Measurements from ENCODE around the gene PTGER1.
A peak's percentile ranks its signal among the peaks of the same experiment; 100 is the strongest.

Gene PTGER1

DNA sequence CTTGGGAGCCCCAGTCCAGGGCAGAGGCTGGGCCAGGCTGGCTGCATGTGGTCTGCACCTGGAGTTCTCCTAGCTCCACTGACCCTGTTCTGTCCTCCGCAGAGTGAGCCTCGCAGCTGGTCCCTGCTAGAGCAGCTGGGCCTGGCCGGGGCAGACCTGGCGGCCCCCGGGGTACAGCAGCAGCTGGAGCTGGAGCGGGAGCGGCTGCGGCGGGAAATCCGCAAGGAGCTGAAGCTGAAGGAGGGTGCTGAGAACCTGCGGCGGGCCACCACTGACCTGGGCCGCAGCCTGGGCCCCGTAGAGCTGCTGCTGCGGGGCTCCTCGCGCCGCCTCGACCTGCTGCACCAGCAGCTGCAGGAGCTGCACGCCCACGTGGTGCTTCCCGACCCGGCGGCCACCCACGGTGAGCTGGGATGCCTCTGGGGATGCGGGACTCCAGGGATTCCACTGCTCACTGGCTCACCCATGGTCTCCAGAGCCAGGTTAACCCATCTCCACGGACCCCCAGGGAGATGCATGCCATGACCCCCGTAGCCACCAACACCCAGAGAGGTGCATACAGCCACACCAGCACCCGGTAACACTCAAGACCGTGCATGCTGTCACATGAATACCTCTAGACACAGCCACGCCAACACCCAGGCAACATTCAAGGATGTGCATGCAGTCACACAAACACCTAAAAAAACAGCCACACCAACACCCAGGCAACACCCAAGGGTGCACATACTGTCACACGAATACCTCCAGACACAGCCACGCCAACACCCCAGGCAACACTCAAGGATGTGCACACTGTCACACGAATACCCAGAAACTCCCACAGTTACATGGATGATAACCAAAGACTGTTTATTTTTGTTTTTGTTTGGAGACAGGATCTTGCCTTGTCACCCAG lies 33.9 kb downstream of the PTGER1 start:
- no peak for DNase-seq (ENCODE audit: low read depth in 2 of 2)

DNA sequence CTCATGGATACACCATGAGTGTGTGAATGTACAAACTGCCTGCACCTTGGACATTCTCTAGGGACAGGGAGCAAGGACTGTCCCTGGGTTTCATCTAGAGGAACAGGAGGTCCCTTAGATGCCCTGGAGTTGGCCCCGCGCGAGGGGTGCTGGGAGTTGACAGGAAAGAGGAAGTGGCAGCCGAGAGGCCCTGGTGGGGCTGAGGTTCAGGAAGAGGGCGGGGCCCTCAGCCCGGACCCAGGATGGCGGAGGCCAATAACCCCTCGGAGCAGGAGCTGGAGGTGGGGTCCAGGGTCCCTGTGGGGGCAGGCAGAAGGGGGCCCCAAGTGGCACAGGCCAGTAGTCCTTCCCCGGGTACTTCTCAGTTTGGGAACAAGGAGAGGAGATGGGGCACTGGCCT lies 35.1 kb downstream of the PTGER1 start:
- peak; percentile 54 to 58 for DNase-seq (ENCODE audit: low read depth in 2 of 2)

DNA sequence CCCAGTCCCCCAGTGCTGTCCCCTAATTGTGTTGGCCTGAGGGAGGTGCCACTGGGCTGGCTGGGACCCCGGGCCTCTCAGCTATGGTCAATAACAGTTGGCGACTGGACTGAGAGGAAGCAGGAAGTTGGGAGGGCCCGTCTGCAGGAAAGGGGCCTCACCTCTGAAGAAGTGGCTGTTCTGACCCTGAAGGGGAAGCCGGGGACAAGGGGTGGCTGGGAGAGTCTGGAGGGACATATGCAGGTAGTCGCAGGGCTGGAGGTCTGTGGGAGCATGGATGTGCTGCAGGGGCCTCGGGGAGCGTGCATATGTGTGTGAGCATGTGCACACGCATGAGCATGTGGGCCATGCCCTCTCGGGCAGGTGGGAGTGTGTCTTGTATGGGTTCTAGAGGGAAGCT lies 36.1 kb downstream of the PTGER1 start:
- no peak for DNase-seq (ENCODE audit: low read depth in 2 of 2)

DNA sequence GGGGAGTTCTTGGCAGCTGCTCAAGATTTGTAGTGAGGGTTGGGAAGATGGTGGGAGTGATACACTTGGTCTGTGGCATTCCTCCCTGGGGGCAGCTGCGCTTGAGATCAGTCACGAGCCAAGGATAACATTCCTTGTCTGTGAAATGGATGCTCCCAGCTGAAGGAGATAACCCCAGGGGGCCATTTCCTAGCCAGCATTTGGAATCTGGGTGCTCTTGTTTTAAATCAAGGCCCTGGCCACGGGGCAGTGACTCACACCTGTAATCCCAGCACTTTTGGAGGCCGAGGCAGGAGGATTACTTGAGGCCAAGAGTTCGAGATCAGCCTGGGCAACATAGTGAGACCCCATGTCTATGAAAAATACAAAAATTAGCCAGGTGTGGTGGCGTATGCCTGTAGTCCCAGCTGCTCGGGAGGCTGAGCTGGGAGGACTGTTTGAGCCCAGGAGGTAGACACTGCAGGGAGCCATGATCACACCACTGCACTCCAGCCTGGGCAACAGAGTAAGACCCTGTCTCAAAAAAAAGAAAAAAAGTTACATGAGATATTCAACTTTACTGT lies 37.5 kb downstream of the PTGER1 start:
- no peak for DNase-seq (ENCODE audit: low read depth in 2 of 2)

DNA sequence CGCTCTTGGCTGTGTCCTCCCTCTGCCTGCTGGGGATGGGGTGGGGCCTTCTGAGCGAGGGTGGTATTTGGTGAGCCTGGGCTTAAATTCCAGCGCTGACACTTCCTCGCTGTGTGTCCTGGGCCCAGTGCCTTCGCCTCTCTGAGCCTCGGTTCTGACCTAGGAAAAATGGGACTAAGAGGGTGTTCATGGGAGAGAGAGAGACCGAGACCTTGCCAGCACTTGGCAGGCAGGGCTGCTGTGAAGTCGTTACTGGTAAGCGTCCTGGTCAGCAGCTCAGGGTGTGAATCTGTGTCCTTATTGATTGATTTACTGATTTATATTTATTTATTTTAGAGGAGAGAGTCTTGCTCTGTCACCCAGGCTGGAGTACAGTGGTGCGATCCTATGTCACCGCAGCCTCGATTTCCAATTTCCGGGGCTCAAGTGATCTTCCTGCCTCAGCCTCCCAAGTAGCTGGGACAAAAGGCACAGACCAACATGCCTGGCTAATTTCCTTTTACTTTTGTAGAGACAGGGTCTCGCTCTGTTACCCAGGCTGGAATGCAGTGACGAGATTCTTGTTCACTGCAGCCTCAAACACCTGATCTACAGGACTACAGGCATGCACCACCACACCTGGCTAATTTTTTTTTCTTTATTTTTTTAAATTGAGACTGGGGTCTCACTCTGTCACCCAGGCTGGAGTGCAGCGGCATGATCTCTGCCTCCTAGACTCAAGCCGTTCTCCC lies 39.7 kb downstream of the PTGER1 start:
- DNase-seq (ENCODE audit: low read depth in 2 of 2), result no peak

DNA sequence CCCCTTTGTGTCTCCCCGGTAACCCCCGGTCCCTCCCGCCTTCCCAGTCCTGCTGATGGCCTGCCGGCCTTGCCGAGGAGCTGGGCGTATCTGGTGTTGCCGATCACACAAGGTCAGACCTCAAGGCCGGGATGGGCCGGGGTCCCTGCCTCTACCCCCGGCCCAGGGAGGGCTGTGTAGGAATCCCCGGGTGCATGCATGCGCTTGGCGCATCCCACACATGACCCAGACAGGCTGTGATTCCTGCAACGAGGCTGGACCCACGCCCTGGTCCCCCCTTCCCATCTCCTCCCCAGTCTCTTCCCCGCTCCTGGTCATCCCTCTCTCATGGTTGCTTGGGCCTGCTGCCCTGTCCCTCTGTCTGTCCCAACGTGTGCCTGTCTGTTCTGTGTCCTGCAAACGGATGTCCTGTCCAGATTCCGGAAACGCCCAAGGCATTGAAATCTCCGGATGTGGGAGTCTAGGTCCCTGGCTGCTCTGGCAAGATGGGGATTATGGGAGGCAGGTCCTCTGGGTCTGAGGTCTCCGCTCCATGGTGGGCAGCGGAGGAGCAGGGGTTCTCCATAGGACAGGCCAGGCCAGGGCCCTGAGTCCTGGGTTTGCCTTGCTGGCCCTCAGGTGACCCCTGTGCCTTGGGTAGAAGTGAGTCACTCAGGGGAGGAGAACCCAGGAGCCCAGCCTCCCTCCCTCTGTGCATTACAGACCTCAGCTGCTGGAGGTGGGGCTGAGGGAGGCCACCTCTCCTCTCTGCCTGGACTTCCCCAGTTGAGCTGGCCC lies 40.4 kb downstream of the PTGER1 start:
- DNase-seq (ENCODE audit: low read depth in 2 of 2), result no peak

DNA sequence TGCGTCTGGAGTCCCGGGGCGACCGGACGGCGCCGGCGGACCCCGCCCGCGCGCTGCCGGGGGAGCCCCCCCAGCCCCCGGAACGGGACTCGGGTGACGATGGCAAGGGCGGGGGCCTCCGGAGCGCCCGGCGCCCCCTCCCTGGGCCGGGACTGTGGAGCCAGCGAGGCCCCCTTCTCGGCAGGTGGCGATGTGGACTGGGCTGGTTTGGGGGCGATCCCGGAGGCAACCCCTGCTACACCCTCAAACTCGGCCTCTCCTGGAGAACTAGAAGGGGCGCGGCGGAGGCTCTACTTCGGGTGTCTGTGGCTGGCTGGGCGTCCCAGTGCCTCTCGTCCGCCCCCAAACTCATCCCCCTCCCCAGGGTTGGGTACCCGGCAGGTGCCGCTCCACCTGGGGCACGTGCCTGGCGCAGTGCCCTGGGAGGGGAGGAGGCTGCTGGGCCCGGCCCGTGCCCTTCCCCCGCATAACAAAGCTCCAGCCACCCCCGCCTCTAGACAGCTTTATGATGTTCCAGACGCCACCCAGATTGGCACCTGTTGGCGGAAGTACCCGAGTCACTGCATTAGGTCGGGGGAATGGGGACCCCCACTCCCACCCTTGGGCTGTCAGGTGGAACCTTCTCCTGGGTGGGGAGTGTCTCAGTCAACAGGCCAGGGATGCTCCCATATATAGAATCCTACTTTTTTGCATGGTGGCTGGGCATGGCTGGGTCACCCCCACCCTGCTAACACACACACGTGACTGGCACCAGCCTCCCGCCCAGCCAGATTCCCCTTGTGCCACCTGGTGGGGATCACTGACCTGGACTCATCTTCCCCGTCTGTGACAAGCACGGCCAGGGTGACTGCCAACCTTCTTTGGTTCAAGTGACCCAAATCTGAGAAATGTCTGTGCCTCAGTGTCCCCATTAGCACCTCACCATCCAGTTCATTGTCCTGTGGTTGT lies 41.3 kb downstream of the PTGER1 start:
- DNase-seq (ENCODE audit: low read depth in 2 of 2), result peak in 1 of 2 donors; percentile 51

DNA sequence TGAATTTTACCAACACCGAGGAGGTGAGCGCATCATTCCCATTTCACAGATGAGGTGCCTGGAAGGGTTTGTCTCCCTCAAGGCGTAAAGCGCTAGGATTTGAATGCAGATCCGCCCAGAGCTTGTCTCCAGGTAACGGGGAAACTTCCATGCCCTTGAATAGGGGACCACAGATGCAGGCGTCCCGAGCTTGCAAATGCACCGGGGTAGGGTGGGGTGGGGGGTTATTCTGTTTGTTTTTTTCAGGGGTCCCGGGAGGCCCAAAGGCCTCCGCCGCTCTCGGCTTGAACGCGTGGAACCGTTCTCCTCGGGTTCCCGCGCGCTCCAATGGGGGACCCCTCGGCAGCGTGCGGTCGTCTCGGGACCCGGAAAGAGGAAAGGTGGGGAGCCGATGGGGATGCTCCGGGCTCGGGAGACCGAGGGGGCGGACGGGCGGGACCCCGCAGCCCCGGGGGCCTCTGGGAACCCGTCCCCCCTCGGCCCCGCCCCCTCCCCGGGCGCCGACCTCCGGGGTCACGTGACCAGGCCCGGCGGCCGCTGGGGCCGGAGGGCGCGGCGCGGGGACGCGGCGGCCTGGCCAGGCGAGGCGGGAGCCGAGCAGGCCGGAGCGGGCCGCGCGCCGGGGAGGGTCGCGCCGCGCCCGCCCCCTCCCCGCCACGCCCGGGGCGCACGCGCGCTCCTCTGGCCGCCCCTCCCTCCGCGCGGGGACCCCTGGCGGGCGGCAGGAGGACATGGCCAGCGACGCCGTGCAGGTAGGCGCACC lies 42.2 kb downstream of the PTGER1 start, which contains the start of gene PKN1:
Gene PKN1 (plus strand): TSS at position 516 of the 763 bp plus-strand sequence. CDS start 216 bp downstream, at position 732.
- DNase-seq (ENCODE audit: low read depth in 2 of 2), result no peak

DNA sequence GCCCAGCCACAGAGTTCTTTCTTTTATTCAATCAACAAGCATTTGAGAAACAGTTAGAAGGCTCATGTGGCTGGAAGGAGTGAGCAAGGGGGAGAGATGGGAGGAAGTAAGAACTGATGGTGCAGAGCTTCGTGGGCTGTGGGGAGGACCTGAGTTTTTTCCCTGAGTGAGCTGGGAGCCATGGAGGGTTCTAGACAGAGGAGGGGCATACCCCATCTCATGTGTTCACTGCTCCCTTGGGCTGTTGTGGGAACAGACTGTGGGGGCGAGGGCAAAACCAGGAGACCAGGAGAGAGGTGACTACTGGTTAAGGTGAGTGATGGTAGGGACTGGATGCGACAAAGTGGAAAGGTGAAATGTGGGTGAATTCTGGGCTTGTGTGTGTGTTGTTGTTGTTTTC lies 44.4 kb downstream of the PTGER1 start:
- no peak for DNase-seq (ENCODE audit: low read depth in 2 of 2)

DNA sequence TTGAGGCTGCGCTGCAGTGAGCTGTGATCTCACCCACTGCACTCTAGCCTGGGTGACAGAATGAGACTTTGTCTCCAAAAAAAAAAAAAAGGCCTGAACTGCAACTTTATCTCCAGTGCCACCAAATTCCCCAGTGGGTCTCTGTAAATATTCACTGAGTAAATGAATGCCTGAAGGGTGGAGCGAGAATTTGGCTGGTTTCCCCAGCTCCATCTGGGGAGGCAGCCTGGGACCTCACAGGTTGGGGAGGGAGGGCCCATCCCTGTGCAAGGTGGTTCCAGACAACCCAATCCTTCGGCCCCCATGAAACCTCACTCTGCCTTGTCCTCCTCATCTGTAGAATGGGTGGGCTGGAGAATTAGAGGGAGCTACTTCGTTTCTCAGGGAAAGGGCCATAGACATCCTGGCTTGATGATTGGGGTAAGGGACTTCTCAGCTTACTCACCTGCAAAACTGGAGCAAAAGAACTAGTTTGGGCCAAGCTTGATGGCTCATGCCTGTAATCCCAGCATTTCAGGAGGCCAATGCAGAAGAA lies 46.2 kb downstream of the PTGER1 start:
- DNase-seq (ENCODE audit: low read depth in 2 of 2), result no peak

DNA sequence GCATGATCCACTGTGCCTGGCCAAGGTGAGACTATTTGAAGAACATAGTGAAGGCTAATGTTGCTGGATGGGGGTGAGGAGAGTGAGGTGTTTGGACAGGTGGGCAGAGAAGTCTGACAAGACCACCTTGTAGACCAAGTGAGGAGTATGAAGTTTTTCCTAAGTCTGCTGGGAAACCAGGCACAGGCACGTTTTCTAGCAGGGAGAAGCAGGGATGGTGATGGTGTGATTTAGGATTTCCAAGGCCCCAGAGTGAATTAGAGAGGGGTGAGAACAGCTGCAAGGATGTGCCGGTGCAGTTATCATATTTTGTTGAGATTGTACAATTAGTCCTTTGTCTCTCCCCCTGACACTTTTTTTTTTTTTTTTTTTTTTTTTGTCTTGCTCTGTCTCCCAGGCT lies 47.7 kb downstream of the PTGER1 start:
- DNase-seq (ENCODE audit: low read depth in 2 of 2), result no peak

DNA sequence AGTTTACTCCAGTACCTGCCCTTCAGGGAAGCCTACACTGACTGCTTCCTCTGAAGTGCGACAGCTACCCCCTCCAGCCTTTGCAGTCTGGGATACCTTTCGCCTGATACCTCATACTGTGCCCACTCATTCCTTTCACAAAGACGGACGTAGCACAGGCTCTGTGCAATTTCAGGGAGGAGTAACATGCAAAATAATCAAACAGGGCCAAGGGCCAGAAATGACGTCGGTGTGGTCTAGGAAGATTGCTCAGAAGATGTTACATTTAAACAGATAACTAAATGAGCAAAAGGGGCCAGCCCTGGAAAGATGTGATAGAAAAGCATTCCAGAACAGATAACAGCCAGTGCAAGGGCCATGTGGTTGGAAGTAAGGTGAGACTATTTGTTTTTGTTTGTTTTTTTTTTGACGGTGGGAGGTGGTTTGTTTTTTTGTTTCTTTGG lies 49.4 kb downstream of the PTGER1 start:
- DNase-seq (ENCODE audit: low read depth in 2 of 2), result no peak

Measured in stimulated activated CD8-positive, alpha-beta memory T cell treated with anti-CD3 and anti-CD28 coated beads, Interleukin-15, amount 100 ng/mL, for 4 hours (primary cell).